DOHH2 (cell line): Measurements from ENCODE around the gene HIKESHI.

Experiments used
- H3F3A ChIP-seq: fragments of 200-600 bp; sonication (generic), shearing (Covaris generic); 2 replicates; pipeline ENCODE4 v1.6.0; 2016; ENCODE audit warnings: antibody characterized with exemption, mild to moderate bottlenecking; ENCODE audit not compliant: control insufficient read depth, insufficient read depth
- H3K27ac ChIP-seq: fragments of 200-600 bp; sonication (generic); 2 replicates; pipeline ENCODE4 v1.5.1; 2014; ENCODE audit warnings: low read depth, mild to moderate bottlenecking, low read length, moderate library complexity
- H3K27me3 ChIP-seq: fragments of 200-600 bp; sonication (generic); 2 replicates; pipeline ENCODE4 v1.6.1; 2014; ENCODE audit warnings: mild to moderate bottlenecking, low read length, mixed read lengths; ENCODE audit not compliant: control insufficient read depth
- H3K36me3 ChIP-seq: fragments of 200-600 bp; sonication (generic); 2 replicates; pipeline ENCODE4 v1.6.1; 2014; ENCODE audit warnings: mild to moderate bottlenecking, low read length, moderate library complexity, mixed read lengths; ENCODE audit not compliant: control insufficient read depth
- H3K4me1 ChIP-seq: fragments of 200-600 bp; sonication (generic); 2 replicates; pipeline ENCODE4 v1.6.1; 2014; ENCODE audit warnings: mild to moderate bottlenecking, low read length, mixed read lengths; ENCODE audit not compliant: control insufficient read depth
- H3K4me2 ChIP-seq: fragments of 200-600 bp; sonication (generic); 2 replicates; pipeline ENCODE4 v1.6.0; 2014; ENCODE audit warnings: mild to moderate bottlenecking, low read length, moderate library complexity
- H3K4me3 ChIP-seq: fragments of 200-600 bp; sonication (generic); 2 replicates; pipeline ENCODE4 v1.5.1; 2014; ENCODE audit warnings: mild to moderate bottlenecking, low read length, mixed read lengths
- H3K79me2 ChIP-seq: fragments of 200-600 bp; sonication (generic); 2 replicates; pipeline ENCODE4 v1.6.1; 2014; ENCODE audit warnings: mild to moderate bottlenecking, low read length, mixed read lengths; ENCODE audit not compliant: control insufficient read depth
- H3K9me2 ChIP-seq: fragments of 200-600 bp; sonication (generic); replicated peaks from 2 replicates; pipeline ENCODE4 v1.6.1; 2014; ENCODE audit warnings: mild to moderate bottlenecking, low read length, mixed read lengths; ENCODE audit not compliant: control insufficient read depth
- H3K9me3 ChIP-seq: fragments of 200-600 bp; sonication (generic); 2 replicates; pipeline ENCODE4 v1.6.1; 2014; ENCODE audit warnings: antibody characterized with exemption, low read length, mixed read lengths; ENCODE audit not compliant: control insufficient read depth, insufficient read depth
- H4K20me1 ChIP-seq: fragments of 200-600 bp; sonication (generic); 2 replicates; pipeline ENCODE4 v1.6.0; 2014; ENCODE audit warnings: low read depth, mild to moderate bottlenecking, antibody characterized with exemption, low read length, moderate library complexity; ENCODE audit not compliant: control insufficient read depth, insufficient read depth
- CTCF ChIP-seq: fragments of 200-600 bp; sonication (generic); IDR thresholded peaks from one replicate; pipeline ENCODE4 v1.5.1; 2014; ENCODE audit warnings: antibody characterized with exemption, mild to moderate bottlenecking, low read depth, low read length; ENCODE audit not compliant: poor library complexity, severe bottlenecking
- EZH2phosphoT487 ChIP-seq: fragments of 200-600 bp; sonication (generic); IDR thresholded peaks from 2 replicates; pipeline ENCODE4 v1.6.1; 2017; ENCODE audit warnings: borderline replicate concordance, mild to moderate bottlenecking, antibody characterized with exemption, low read length, moderate library complexity, mixed read lengths

Gene HIKESHI

GRCh38 chr11:86302092-86302793, at the start of gene HIKESHI:
Gene HIKESHI, plus strand, starts transcription at chr11:86302240. Its CDS starts 209 bp downstream, at chr11:86302449.
- Histone ChIP-seq H3K9me2 (no peaks in the 10 kb centered on the region), H3K79me2 (peaks cover 43% of the 10 kb centered on the region), H4K20me1 (no peaks in the 10 kb centered on the region), H3K4me3 (peak within 1 kb of the TSS; percentile 93), H3K36me3 (peaks cover 20% of the 10 kb centered on the region), H3K4me1 (peaks cover 20% of the 10 kb centered on the region), H3K4me2 (peak within 1 kb of the TSS; percentile 73), H3K27me3 (no peaks in the 10 kb centered on the region), H3F3A (no peaks in the 10 kb centered on the region), H3K9me3 (no peaks in the 10 kb centered on the region), H3K27ac (peak within 1 kb of the TSS; percentile 31; the same call in 1 of the 2 replicates)
- no peak for TF ChIP-seq CTCF
- no peak for TF ChIP-seq EZH2phosphoT487

- Histone ChIP-seq H3K27me3 (no peaks in the 10 kb centered on the region), H4K20me1 (peaks cover 4% of the 10 kb centered on the region; the same call in 1 of the 2 replicates), H3K4me1 (no peaks in the 10 kb centered on the region), H3K27ac (no peak overlapping the region), H3K9me3 (no peaks in the 10 kb centered on the region), H3K9me2 (no peaks in the 10 kb centered on the region), H3K36me3 (peaks cover 71% of the 10 kb centered on the region), H3K4me3 (no peak overlapping the region), H3F3A (no peaks in the 10 kb centered on the region), H3K4me2 (no peak overlapping the region), H3K79me2 (peaks cover 59% of the 10 kb centered on the region)
- TF ChIP-seq EZH2phosphoT487 (no peak), CTCF (no peak)
These were observed 46.1 kb upstream of the HIKESHI start for GRCh38 chr11:86255896-86256295.

GRCh38 chr11:86256608-86257007, 45.4 kb upstream of the HIKESHI start:
- H3K79me2 ChIP-seq: peaks cover 52% of the 10 kb centered on the region

More at GRCh38 chr11:86256608-86257007, 45.4 kb upstream of the HIKESHI start:
- Histone ChIP-seq H3K4me2 (no peak overlapping the region), H3K4me1 (no peaks in the 10 kb centered on the region), H3F3A (no peaks in the 10 kb centered on the region), H4K20me1 (peaks cover 4% of the 10 kb centered on the region; the same call in 1 of the 2 replicates), H3K4me3 (no peak overlapping the region), H3K27me3 (no peaks in the 10 kb centered on the region), H3K9me2 (no peaks in the 10 kb centered on the region), H3K9me3 (no peaks in the 10 kb centered on the region), H3K27ac (no peak overlapping the region), H3K36me3 (peaks cover 69% of the 10 kb centered on the region)
- TF ChIP-seq CTCF: no peak
- TF ChIP-seq EZH2phosphoT487: no peak
